ENCODE results near the gene RNF152.

- TF ChIP-seq POLR2A (IDR thresholded peaks at IDR 0.05): no peak
- no peak for TF ChIP-seq CTCF (IDR thresholded peaks at IDR 0.05)
- TF ChIP-seq POLR2AphosphoS5 (IDR thresholded peaks at IDR 0.05): no peak
Measured at GRCh38 chr18:61852496-61852895, 40.3 kb downstream of the RNF152 start.
